Gastrocnemius medialis (tissue), 4 donors: Measurements from ENCODE around the gene MTF2. TPM values are rescaled to one million over a fixed set of nuclear protein-coding genes. Genes with fewer than 3 reads are reported as not detected.

Experiments used
- ATAC-seq, 2 donors: fragments of 150-250 bp; one replicate each; pipeline ENCODE4 v1.9.1; 2016
- DNase-seq, 2 donors: peaks; one replicate each; pipeline ENCODE4 v3.0.0-alpha.2; 2019
- H3K27ac ChIP-seq, 4 donors: fragments of 200-600 bp; sonication (generic); 1 replicate in 1 of 4; 2 replicates in 3 of 4; pipeline ENCODE4 v1.5.1; 2016 to 2018; ENCODE audit warnings: mild to moderate bottlenecking in 2 of 4, moderate library complexity in 1 of 4
- H3K27me3 ChIP-seq, 3 donors: fragments of 200-600 bp; sonication (generic) in 2 of 3; 1 replicate in 1 of 3; 2 replicates in 2 of 3; pipeline versions ENCODE4 v1.5.1 to v1.6.0; 2016 to 2019; ENCODE audit warnings: mild to moderate bottlenecking in 1 of 3, moderate library complexity in 1 of 3
- H3K36me3 ChIP-seq, 2 donors: fragments of 200-600 bp; sonication (generic) in 1 of 2; one replicate each; pipeline ENCODE4 v1.5.1; 2017 to 2018
- H3K4me1 ChIP-seq, 2 donors: fragments of 200-600 bp; sonication (generic) in 1 of 2; one replicate each; pipeline ENCODE4 v1.5.1; 2016 to 2017; ENCODE audit warnings: mild to moderate bottlenecking in 2 of 2
- H3K4me3 ChIP-seq, 4 donors: fragments of 200-600 bp; sonication (generic) in 3 of 4; 1 replicate in 1 of 4; 2 replicates in 3 of 4; pipeline ENCODE4 v1.5.1; 2016 to 2019; ENCODE audit warnings: mild to moderate bottlenecking in 2 of 4
- H3K9me3 ChIP-seq, 3 donors: fragments of 200-600 bp; sonication (generic) in 2 of 3; 1 replicate in 1 of 3; 2 replicates in 2 of 3; pipeline ENCODE4 v1.5.1; 2016 to 2019
- CTCF ChIP-seq, 5 experiments: fragments of 450-650 bp in 3 of 5; fragments of 200-600 bp in 2 of 5; sonication (generic) in 2 of 5; IDR thresholded peaks in 4 of 5; conservative IDR thresholded peaks in 1 of 5; 1 replicate in 4 of 5; 2 replicates in 1 of 5; pipeline ENCODE4 v1.5.1; 2016 to 2019; ENCODE audit warnings: antibody characterized with exemption in 5 of 5, mild to moderate bottlenecking in 3 of 5, moderate library complexity in 3 of 5
- POLR2A ChIP-seq, 2 donors: fragments of 450-650 bp; IDR thresholded peaks; one replicate each; pipeline ENCODE4 v1.6.1; 2017; ENCODE audit warnings: antibody characterized with exemption in 2 of 2, mild to moderate bottlenecking in 2 of 2, moderate library complexity in 2 of 2
- in situ Hi-C, 4 donors: fragments of 200-750 bp; cut with MboI; loops; one replicate each; pipeline versions ENCODE4 v1.15.0 to v1.8.0; 2017; ENCODE audit warnings: low sequenced_read_pairs in 4 of 4
- intact Hi-C: fragments of 100-400 bp; cut with DNase I; formaldehyde crosslinking; loops from one replicate; pipeline ENCODE4 v1.15.1; 2023; ENCODE audit warnings: low total_unique reads
- total RNA-seq, 4 donors: library from RNA; depleted of rRNA; stranded (reverse); fragments of >200 nt; gene quantifications; one replicate each; pipeline versions ENCODE4 v1.1.0 to v1.2.3, GENCODE V29; 2016

MTF2 gene
- total RNA-seq, 4 donors from 2014 or later: 5.9 to 11.7 (median 9.5) TPM

GRCh38 chr1:93102142-93102541, 23.1 kb downstream of the MTF2 start:
- H3K4me1 ChIP-seq: peaks cover 4 to 11% of the 10 kb centered on the region in 2 donors
- DNase-seq (no peak), ATAC-seq (no peak)
- in situ Hi-C loops: no loop called here
- no peak overlapping the region for H3K27ac ChIP-seq
- no peaks in the 10 kb centered on the region for H3K9me3 ChIP-seq
- no peaks in the 10 kb centered on the region for H3K27me3 ChIP-seq
- H3K36me3 ChIP-seq: peaks cover 0 to 3% of the 10 kb centered on the region in 2 donors
- intact Hi-C loops: no loop called here
- H3K4me3 ChIP-seq: no peak overlapping the region
- TF ChIP-seq CTCF (IDR thresholded peaks at IDR 0.05 in 4 of 5, conservative IDR thresholded peaks at IDR 0.05 in 1 of 5) (no peak), POLR2A (IDR thresholded peaks at IDR 0.05) (no peak)

- Histone ChIP-seq H3K36me3 (peaks cover 0 to 3% of the 10 kb centered on the region in 2 donors), H3K27ac (no peak overlapping the region), H3K27me3 (no peaks in the 10 kb centered on the region), H3K9me3 (no peaks in the 10 kb centered on the region), H3K4me3 (no peak overlapping the region), H3K4me1 (peaks cover 3 to 13% of the 10 kb centered on the region in 2 donors)
- DNase-seq (no peak), ATAC-seq (no peak)
- no peak for TF ChIP-seq CTCF (IDR thresholded peaks at IDR 0.05 in 4 of 5, conservative IDR thresholded peaks at IDR 0.05 in 1 of 5)
- TF ChIP-seq POLR2A (IDR thresholded peaks at IDR 0.05): no peak
- in situ Hi-C loops: no loop called here
- intact Hi-C loops: no loop called here
Observed at GRCh38 chr1:93106226-93106625, 27.1 kb downstream of the MTF2 start.

- in situ Hi-C loops (no loop called here), intact Hi-C loops (no loop called here)
- TF ChIP-seq CTCF (IDR thresholded peaks at IDR 0.05 in 4 of 5, conservative IDR thresholded peaks at IDR 0.05 in 1 of 5): no peak
- no peak for TF ChIP-seq POLR2A (IDR thresholded peaks at IDR 0.05)
Observed at GRCh38 chr1:93107395-93107794, 28.3 kb downstream of the MTF2 start.

GRCh38 chr1:93108335-93108734, 29.3 kb downstream of the MTF2 start:
- Histone ChIP-seq H3K4me1 (peaks cover 21% of the 10 kb centered on the region in 2 donors), H3K27me3 (no peaks in the 10 kb centered on the region), H3K27ac (no peak overlapping the region), H3K4me3 (no peak overlapping the region), H3K9me3 (no peaks in the 10 kb centered on the region), H3K36me3 (peaks cover 0 to 3% of the 10 kb centered on the region in 2 donors)
- no peak for DNase-seq
- in situ Hi-C loops: no loop called here
- ATAC-seq: no peak
- intact Hi-C loops: no loop called here
- no peak for TF ChIP-seq POLR2A (IDR thresholded peaks at IDR 0.05)
- TF ChIP-seq CTCF (IDR thresholded peaks at IDR 0.05 in 4 of 5, conservative IDR thresholded peaks at IDR 0.05 in 1 of 5): no peak

More at GRCh38 chr1:93107395-93107794, 28.3 kb downstream of the MTF2 start:
- peaks cover 0 to 3% of the 10 kb centered on the region in 2 donors for H3K36me3 ChIP-seq
- H3K9me3 ChIP-seq: no peaks in the 10 kb centered on the region
- no peak overlapping the region for H3K4me3 ChIP-seq
- H3K27me3 ChIP-seq: no peaks in the 10 kb centered on the region
- H3K27ac ChIP-seq: no peak overlapping the region
- DNase-seq (no peak), ATAC-seq (no peak)
- peaks cover 15 to 21% of the 10 kb centered on the region in 2 donors for H3K4me1 ChIP-seq

GRCh38 chr1:93109578-93109977, 30.5 kb downstream of the MTF2 start:
- Histone ChIP-seq H3K4me1 (peaks cover 21% of the 10 kb centered on the region in 2 donors), H3K4me3 (no peak overlapping the region), H3K27ac (no peak overlapping the region), H3K27me3 (no peaks in the 10 kb centered on the region), H3K9me3 (no peaks in the 10 kb centered on the region), H3K36me3 (no peaks in the 10 kb centered on the region)
- DNase-seq (no peak), ATAC-seq (no peak)
- in situ Hi-C loops: no loop called here
- intact Hi-C loops: no loop called here
- TF ChIP-seq CTCF (IDR thresholded peaks at IDR 0.05 in 4 of 5, conservative IDR thresholded peaks at IDR 0.05 in 1 of 5): no peak
- TF ChIP-seq POLR2A (IDR thresholded peaks at IDR 0.05): no peak
